CD4-positive, alpha-beta memory T cell (primary cell): Measurements from ENCODE around the gene DCDC2C. TPM values are rescaled to one million over a fixed set of nuclear protein-coding genes. Genes with fewer than 3 reads are reported as not detected.

ENCODE experiments used
- CTCF ChIA-PET: fragments of 350-600 bp; sonication (Branson Sonifier 250); formaldehyde crosslinking; loops from one replicate; lab custom pipeline; 2021; ENCODE audit warnings: inconsistent platforms; ENCODE audit not compliant: partially characterized antibody; lab: Charles Lee
- POLR2A ChIA-PET: fragments of 350-600 bp; sonication (Branson Sonifier 250); formaldehyde crosslinking; loops from one replicate; lab custom pipeline; 2021; ENCODE audit not compliant: partially characterized antibody; lab: Charles Lee
- DNase-seq, 5 donors: peaks; one replicate each; pipeline versions ENCODE4 v3.0.0 to v3.0.0-alpha.2; 2020 to 2022; ENCODE audit warnings: mixed read lengths in 1 of 5
- H3K27ac ChIP-seq: one replicate; pipeline ENCODE4 v1.7.0; 2013; ENCODE audit warnings: low read depth, low read length
- H3K27me3 ChIP-seq: 2 replicates; pipeline ENCODE4 v1.7.0; 2013; ENCODE audit warnings: mild to moderate bottlenecking, low read length, moderate library complexity; ENCODE audit not compliant: insufficient read depth
- H3K36me3 ChIP-seq: 2 replicates; pipeline ENCODE4 v1.7.0; 2013; ENCODE audit warnings: mild to moderate bottlenecking, low read length, moderate library complexity; ENCODE audit not compliant: insufficient read depth
- H3K4me1 ChIP-seq: 2 replicates; pipeline ENCODE4 v1.7.0; 2013; ENCODE audit warnings: mild to moderate bottlenecking, low read length, moderate library complexity; ENCODE audit not compliant: insufficient read depth
- H3K4me3 ChIP-seq, 2 donors: one replicate each; pipeline ENCODE4 v1.7.0; 2013; ENCODE audit warnings: low read length in 2 of 2, mild to moderate bottlenecking in 1 of 2
- H3K9me3 ChIP-seq, 2 donors: one replicate each; pipeline ENCODE4 v1.7.0; 2013; ENCODE audit warnings: low read length in 2 of 2, control low read depth in 1 of 2; ENCODE audit not compliant: control insufficient read depth in 1 of 2
- H3K27ac Mint-ChIP-seq, 7 donors: one replicate each; pipeline ENCODE4 v1.8.0; 2020 to 2021; ENCODE audit warnings: mixed read lengths in 7 of 7, mild to moderate bottlenecking in 6 of 7, inconsistent platforms in 3 of 7, moderate library complexity in 3 of 7
- H3K27me3 Mint-ChIP-seq, 2 donors: one replicate each; pipeline ENCODE4 v1.8.0; 2020 to 2021; ENCODE audit warnings: mixed read lengths in 2 of 2
- H3K36me3 Mint-ChIP-seq, 2 donors: one replicate each; pipeline ENCODE4 v1.8.0; 2020 to 2021; ENCODE audit warnings: mixed read lengths in 2 of 2, inconsistent platforms in 1 of 2, mild to moderate bottlenecking in 1 of 2
- H3K4me1 Mint-ChIP-seq, 4 donors: one replicate each; pipeline ENCODE4 v1.8.0; 2020 to 2021; ENCODE audit warnings: mixed read lengths in 4 of 4, mild to moderate bottlenecking in 1 of 4
- H3K4me3 Mint-ChIP-seq, 8 donors: one replicate each; pipeline ENCODE4 v1.8.0; 2020 to 2021; ENCODE audit warnings: mixed read lengths in 8 of 8, mild to moderate bottlenecking in 7 of 8, moderate library complexity in 6 of 8, inconsistent platforms in 3 of 8
- H3K9me3 Mint-ChIP-seq, 8 donors: one replicate each; pipeline ENCODE4 v1.8.0; 2020 to 2021; ENCODE audit warnings: mixed read lengths in 8 of 8, mild to moderate bottlenecking in 5 of 8, inconsistent platforms in 3 of 8, moderate library complexity in 1 of 8
- intact Hi-C: fragments of 100-400 bp; cut with micrococcal nuclease; formaldehyde crosslinking; loops from one replicate; pipeline ENCODE4 v1.15.1; 2023
- polyA plus RNA-seq, 2 donors: library from polyadenylated mRNA; unstranded; fragments of 300-500 nt; fragmentation: Illumina TruSeq; gene quantifications; one replicate each; pipeline ENCODE4 v1.2.3, GENCODE V29; 2021
- total RNA-seq, 2 experiments: library from RNA; stranded (reverse); gene quantifications; one replicate each; pipeline ENCODE4 v1.2.3, GENCODE V29; 2021

DCDC2C gene, protein sequence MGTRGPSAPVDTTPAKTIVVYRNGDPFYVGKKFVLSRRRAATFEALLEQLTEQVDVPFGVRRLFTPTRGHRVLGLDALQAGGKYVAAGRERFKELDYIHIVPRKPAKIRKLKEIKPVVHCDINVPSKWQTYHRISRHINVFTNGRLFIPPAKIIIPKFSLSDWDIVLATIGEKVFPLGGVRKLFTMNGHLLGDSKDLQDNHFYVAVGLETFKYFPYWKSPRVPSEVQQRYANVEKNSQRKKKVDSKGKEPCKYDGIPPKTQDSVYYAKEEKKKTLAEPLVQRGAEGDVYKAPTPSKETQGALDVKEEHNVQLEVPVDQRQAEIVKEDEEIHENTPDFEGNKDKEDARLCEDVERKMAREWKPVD
- not detected for total RNA-seq
- polyA plus RNA-seq = not detected

DNA sequence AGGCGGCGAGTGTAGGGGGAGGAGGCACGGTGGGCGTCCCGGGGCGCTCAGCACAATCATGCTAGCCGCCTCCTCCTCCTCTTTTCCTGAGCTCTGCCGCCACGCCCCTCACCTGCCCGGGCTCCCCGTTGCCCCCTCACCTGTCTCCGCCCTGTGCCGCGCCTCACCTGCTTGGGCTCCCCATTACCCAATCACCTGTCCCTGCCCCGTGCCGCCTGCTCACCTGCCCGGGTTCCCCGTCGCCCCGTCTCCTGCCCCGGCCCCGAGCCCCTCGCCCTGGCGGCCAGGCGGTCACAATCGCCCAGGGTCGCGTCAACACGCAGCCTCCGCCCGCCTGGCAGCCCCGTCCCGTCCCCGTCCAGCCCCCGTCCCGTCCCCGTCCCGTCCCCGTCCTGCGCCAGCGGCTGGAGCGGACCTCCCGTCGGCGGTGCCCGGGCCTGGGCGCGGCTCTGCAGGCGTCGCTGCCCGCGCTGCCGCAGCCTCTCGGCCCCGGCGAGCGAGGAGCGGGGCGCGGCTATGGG, at the start of gene DCDC2C:
TSS of gene DCDC2C (plus strand) at position 340 of the 521 bp plus-strand sequence. CDS start at position 517, 177 bp downstream.
- CTCF ChIA-PET = no interaction called here
- peaks cover 0 to 7% of the 10 kb centered on the region in 2 donors for H3K36me3 Mint-ChIP-seq
- POLR2A ChIA-PET = no interaction called here
- peaks cover 0 to 7% (median 0%) of the 10 kb centered on the region in 8 donors for H3K9me3 Mint-ChIP-seq
- no peak for DNase-seq
- no peaks in the 10 kb centered on the region for H3K4me1 ChIP-seq
- intact Hi-C loops = no loop called here
- peaks cover 28 to 41% of the 10 kb centered on the region in 2 donors for H3K27me3 Mint-ChIP-seq
- no peak within 1 kb of the TSS for H3K27ac Mint-ChIP-seq
- H3K27me3 ChIP-seq = no peaks in the 10 kb centered on the region
- H3K27ac ChIP-seq = no peak within 1 kb of the TSS
- no peaks in the 10 kb centered on the region for H3K36me3 ChIP-seq
- no peak within 1 kb of the TSS for H3K4me3 ChIP-seq
- no peak within 1 kb of the TSS for H3K4me3 Mint-ChIP-seq
- H3K9me3 ChIP-seq = no peaks in the 10 kb centered on the region
- H3K4me1 Mint-ChIP-seq = peaks cover 0 to 2% (median under 1%) of the 10 kb centered on the region in 4 donors

DNA sequence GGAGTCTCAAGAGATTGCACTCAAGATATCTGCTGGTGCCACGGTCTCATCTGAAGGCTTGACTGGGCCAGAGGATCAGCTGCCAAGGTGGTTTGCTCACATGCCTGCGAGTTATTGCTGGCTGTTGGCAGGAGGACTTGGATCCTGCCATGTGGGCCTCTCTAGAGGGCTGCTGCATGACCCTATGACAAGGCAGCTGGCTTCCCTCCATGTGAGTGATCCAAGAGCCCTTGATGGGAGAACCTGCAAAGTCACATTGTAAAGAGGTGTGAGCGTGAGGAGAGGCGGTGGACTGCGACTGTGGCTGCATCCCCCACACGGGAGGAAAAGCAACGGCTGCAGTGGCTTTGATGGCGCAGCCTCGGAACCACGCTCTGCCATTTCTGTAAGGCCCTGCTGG, 49.4 kb upstream of the DCDC2C start:
- POLR2A ChIA-PET = no interaction called here
- Histone ChIP-seq H3K27ac (no peak overlapping the region), H3K9me3 (no peaks in the 10 kb centered on the region), H3K4me3 (no peak overlapping the region), H3K27me3 (no peaks in the 10 kb centered on the region), H3K4me1 (peaks cover 13% of the 10 kb centered on the region), H3K36me3 (no peaks in the 10 kb centered on the region)
- no peak for DNase-seq
- Mint-ChIP-seq H3K27ac (peak overlapping the region in 4 of 7 donors; percentile 15 to 78 (median 66)), H3K9me3 (no peaks in the 10 kb centered on the region), H3K4me1 (peaks cover 8 to 18% (median 13%) of the 10 kb centered on the region in 4 donors), H3K36me3 (peaks cover 0 to 1% of the 10 kb centered on the region in 2 donors), H3K27me3 (peaks cover 0 to 3% of the 10 kb centered on the region in 2 donors), H3K4me3 (peak overlapping the region in 3 of 8 donors; percentile 10 to 26 (median 15))
- intact Hi-C loops = loop anchor here (5.0 kb wide), 2 partner anchors 277 to 1767 kb away; partner anchors contain the start of genes EIPR1 and TRAPPC12
- CTCF ChIA-PET = interaction anchor here (1.2 to 7.8 kb wide), 2 partner anchors 14 to 231 kb away, joined by 3 to 109 read pairs; no protein-coding TSS in a partner anchor

DNA sequence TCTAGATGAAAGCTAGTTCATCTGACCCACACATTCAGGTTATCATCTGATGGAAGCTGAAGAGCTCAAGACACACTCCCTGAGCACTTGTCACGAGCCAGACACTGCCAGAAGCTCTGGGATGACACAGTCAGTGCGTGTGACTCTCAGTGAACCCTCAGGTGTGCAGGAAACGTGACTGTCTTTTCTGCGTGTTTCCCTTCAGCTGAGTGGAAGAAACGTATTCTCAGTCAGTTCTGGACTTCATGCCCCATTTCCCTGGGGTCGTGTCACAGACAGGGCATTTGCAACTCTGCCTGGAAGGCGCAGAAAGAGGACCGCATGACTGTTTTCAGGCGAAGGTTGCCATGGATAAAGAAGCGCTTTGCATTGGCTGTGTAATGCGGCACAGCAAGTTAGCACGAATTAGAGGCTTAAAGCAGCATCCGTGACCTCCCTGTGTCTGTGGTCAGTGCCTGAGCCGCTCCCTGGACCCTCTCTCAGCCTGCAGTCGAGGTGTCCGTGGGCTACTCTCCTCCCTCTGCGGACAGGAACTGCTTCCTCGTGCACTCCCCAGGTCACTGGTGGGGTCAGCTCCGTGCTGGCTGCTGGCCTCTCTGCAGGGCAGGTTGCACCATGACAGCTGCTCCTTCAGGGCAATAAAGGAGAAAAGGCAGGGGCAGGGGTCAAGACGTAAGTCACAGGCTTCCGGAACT, 48.7 kb upstream of the DCDC2C start:
- no peak overlapping the region for H3K4me3 Mint-ChIP-seq
- Histone ChIP-seq H3K4me3 (no peak overlapping the region), H3K36me3 (no peaks in the 10 kb centered on the region), H3K27me3 (no peaks in the 10 kb centered on the region), H3K27ac (no peak overlapping the region), H3K4me1 (peaks cover 13% of the 10 kb centered on the region), H3K9me3 (no peaks in the 10 kb centered on the region)
- peaks cover 0 to 3% of the 10 kb centered on the region in 2 donors for H3K27me3 Mint-ChIP-seq
- CTCF ChIA-PET = interaction anchor here (1.2 to 7.8 kb wide), 2 partner anchors 13 to 232 kb away, joined by 3 to 109 read pairs; no protein-coding TSS in a partner anchor
- DNase-seq = no peak
- H3K9me3 Mint-ChIP-seq = no peaks in the 10 kb centered on the region
- POLR2A ChIA-PET = no interaction called here
- no peak overlapping the region for H3K27ac Mint-ChIP-seq
- H3K4me1 Mint-ChIP-seq = peaks cover 8 to 22% (median 14%) of the 10 kb centered on the region in 4 donors
- peaks cover 0 to 1% of the 10 kb centered on the region in 2 donors for H3K36me3 Mint-ChIP-seq
- intact Hi-C loops = loop anchor here (5.0 kb wide), 2 partner anchors 277 to 1767 kb away; partner anchors contain the start of genes EIPR1 and TRAPPC12

DNA sequence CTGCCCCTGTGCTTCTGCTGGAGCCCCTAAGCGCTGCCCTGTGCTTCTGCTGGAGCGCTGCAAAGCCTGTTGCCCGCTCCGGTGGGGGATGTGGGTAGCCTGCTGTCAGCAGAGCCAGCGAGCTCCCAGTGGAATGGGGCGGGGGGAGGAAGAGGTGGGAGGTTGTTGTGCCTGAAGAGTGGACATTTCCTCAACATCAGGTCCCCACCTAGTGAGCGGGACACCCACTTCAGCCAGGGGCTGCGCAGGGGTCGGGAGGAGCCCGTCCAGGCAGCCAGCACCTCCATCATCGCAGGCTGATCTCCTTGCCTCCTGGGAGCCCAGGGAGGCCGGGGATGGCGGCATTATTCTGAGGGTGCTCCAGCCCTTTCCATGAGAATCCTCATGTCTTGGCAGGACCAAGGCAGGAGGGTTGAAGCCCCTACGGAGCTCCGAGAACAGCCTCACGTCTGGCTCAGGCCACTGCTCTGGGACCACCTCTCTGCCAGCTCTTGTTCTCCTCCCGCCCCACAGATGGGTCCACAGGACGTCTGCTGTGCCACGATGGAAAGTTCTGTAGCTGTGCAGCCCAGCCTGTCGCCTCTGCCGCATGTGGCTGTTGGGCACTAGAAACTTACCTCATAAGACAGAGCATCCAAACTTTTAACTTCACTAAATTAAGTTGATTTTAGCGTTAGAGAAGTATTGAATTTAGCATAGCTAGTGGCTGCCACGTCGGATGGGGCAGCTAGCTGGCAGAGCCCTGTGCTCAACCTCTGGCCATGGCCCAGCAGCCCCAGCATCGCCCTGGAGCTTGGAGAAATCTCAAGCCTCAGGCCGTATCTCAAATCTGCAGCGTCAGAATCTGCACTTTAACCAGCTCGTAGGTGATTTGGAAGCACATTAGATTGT, 47.3 kb upstream of the DCDC2C start:
- ChIA-PET CTCF (interaction anchor here (7.8 kb wide), 1 partner anchor 233 kb away, joined by 109 read pairs; no protein-coding TSS in a partner anchor), POLR2A (no interaction called here)
- H3K27ac ChIP-seq = no peak overlapping the region
- Mint-ChIP-seq H3K4me3 (no peak overlapping the region), H3K36me3 (no peaks in the 10 kb centered on the region), H3K27me3 (no peaks in the 10 kb centered on the region), H3K9me3 (peaks cover 0 to 2% (median 0%) of the 10 kb centered on the region in 8 donors), H3K4me1 (peaks cover 7 to 28% (median 19%) of the 10 kb centered on the region in 4 donors), H3K27ac (peak overlapping the region in 2 of 7 donors; percentile 3 to 57)
- no peaks in the 10 kb centered on the region for H3K36me3 ChIP-seq
- no peak for DNase-seq
- no peaks in the 10 kb centered on the region for H3K9me3 ChIP-seq
- no peaks in the 10 kb centered on the region for H3K27me3 ChIP-seq
- H3K4me3 ChIP-seq = no peak overlapping the region
- H3K4me1 ChIP-seq = peaks cover 8% of the 10 kb centered on the region
- intact Hi-C loops = no loop called here

DNA sequence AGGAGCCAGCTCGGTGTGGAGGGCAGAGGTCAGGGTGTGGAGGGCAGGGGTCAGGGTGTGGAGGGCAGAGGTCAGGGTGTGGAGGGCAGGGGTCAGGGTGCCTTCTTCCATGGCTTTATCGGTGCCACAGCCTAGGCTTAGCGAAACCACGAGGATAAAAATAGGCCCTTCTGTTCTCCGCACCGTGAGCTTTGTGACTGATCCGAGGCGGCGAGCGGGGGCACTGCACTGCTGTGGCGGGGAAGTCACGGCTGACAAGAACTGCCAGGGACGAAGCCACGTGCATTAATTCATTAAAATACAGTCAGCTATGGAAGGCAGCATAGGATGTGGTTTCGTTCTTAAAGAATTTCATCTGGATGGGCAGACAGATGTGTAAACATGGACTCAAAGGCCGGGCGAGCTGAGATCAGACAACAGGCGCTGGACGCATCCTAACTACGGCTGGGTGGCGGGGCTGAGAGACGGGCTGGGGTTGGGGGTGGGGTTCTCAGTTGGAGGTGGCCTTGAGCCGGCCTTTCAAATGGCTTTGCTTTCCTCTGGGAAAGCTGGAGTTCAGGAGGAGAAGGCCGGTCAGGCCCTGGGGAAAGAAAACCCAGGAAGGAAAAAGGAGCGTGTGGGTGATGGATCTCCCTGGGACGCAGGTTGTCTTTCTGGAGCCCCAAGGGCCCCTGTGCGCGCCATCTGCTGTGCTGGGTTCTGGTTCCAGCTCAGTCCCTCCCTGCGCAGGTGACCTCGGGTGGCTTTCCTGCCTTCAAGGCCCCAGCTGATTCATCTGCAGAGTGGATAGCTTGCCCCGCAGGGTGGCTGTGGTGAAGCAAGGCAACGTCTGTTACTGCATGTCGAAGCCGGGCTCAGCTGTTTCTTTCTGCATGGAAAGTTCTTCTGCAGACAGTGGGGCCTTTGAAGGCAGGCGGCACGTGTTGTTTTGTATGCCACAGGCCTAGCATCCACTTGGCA, 46.3 kb upstream of the DCDC2C start:
- Mint-ChIP-seq H3K4me3 (peak overlapping the region in 1 of 8 donors; percentile 24), H3K27me3 (no peaks in the 10 kb centered on the region)

DNA sequence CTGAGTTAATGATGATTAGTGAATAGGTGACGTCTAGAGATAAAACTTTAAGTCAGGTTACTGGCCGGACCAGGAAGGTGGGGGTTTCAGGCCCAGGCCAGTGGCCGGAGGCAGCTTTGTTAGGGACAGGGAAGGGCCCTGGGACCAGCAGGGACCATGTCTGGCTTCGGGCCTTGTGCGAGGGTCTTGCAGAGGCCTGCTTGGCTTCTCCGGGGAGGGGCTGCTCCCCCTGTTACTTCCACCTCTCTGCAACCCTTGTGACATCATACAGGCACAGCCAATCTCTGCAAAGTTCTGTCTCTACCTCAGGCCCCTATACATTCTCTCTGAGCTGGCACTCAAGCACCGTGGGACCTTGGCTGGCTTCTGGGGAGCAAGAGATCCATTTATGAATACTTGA, 45.5 kb upstream of the DCDC2C start, which contains the start of gene ALLC:
TSS of gene ALLC (plus strand) at position 320 of the 400 bp plus-strand sequence. CDS start 12,958 bp downstream, outside the sequence.
- CTCF ChIA-PET = no interaction called here

More for the DNA sequence above, 46.3 kb upstream of the DCDC2C start:
- Histone ChIP-seq H3K27me3 (no peaks in the 10 kb centered on the region), H3K36me3 (no peaks in the 10 kb centered on the region), H3K4me3 (no peak overlapping the region), H3K9me3 (no peaks in the 10 kb centered on the region), H3K4me1 (peaks cover 11% of the 10 kb centered on the region), H3K27ac (no peak overlapping the region)
- intact Hi-C loops = no loop called here
- ChIA-PET POLR2A (no interaction called here), CTCF (interaction anchor here (7.8 kb wide), 1 partner anchor 234 kb away, joined by 109 read pairs; no protein-coding TSS in a partner anchor)
- peaks cover 0 to 2% (median 0%) of the 10 kb centered on the region in 8 donors for H3K9me3 Mint-ChIP-seq
- H3K36me3 Mint-ChIP-seq = no peaks in the 10 kb centered on the region
- H3K27ac Mint-ChIP-seq = no peak overlapping the region
- DNase-seq = no peak
- peaks cover 4 to 21% (median 17%) of the 10 kb centered on the region in 4 donors for H3K4me1 Mint-ChIP-seq

More for the DNA sequence above, 45.5 kb upstream of the DCDC2C start, which contains the start of gene ALLC:
- H3K4me1 ChIP-seq = peaks cover 6% of the 10 kb centered on the region
- Mint-ChIP-seq H3K4me1 (peaks cover 3 to 20% (median 14%) of the 10 kb centered on the region in 4 donors), H3K4me3 (no peak within 1 kb of the TSS), H3K36me3 (no peaks in the 10 kb centered on the region), H3K27ac (no peak within 1 kb of the TSS), H3K27me3 (no peaks in the 10 kb centered on the region), H3K9me3 (peaks cover 0 to 2% (median 0%) of the 10 kb centered on the region in 8 donors)
- no peak within 1 kb of the TSS for H3K27ac ChIP-seq
- intact Hi-C loops = no loop called here
- no peak within 1 kb of the TSS for H3K4me3 ChIP-seq
- no peaks in the 10 kb centered on the region for H3K9me3 ChIP-seq
- POLR2A ChIA-PET = no interaction called here
- H3K36me3 ChIP-seq = no peaks in the 10 kb centered on the region
- no peak for DNase-seq
- no peaks in the 10 kb centered on the region for H3K27me3 ChIP-seq
